GM12874 (cell line): Measurements from ENCODE around the gene SLC35F2.

Source experiments
- CTCF ChIP-seq: IDR thresholded peaks from 2 replicates; pipeline ENCODE4 v1.5.1; 2011; ENCODE audit warnings: low read depth, mild to moderate bottlenecking, control low read depth, low read length, moderate library complexity; ENCODE audit not compliant: insufficient read depth

Gene SLC35F2

GRCh38 chr11:107756553-107756952 lies 102.0 kb downstream of the SLC35F2 start:
- TF ChIP-seq CTCF: no peak

- no peak for TF ChIP-seq CTCF
Observed at GRCh38 chr11:107752949-107753822, 105.4 kb downstream of the SLC35F2 start.

- no peak for TF ChIP-seq CTCF
Observed at GRCh38 chr11:107752508-107752907, 106.1 kb downstream of the SLC35F2 start.

- TF ChIP-seq CTCF: no peak
Observed at GRCh38 chr11:107751082-107751481, 107.5 kb downstream of the SLC35F2 start.

- TF ChIP-seq CTCF: no peak
Observed at GRCh38 chr11:107750313-107750712, 108.3 kb downstream of the SLC35F2 start.

GRCh38 chr11:107747622-107748021 lies 111.0 kb downstream of the SLC35F2 start:
- TF ChIP-seq CTCF: no peak

GRCh38 chr11:107744736-107745135 lies 113.9 kb downstream of the SLC35F2 start:
- TF ChIP-seq CTCF: no peak
